Esophagus muscularis mucosa (tissue), 4 donors: ENCODE data around the gene ATF7. TPM values are rescaled to one million over a fixed set of nuclear protein-coding genes. Genes with fewer than 3 reads are reported as not detected.

ENCODE experiments used
- DNase-seq: peaks from one replicate; pipeline ENCODE4 v3.0.0-alpha.2; 2017; ENCODE audit errors: extremely low spot score
- H3K27ac ChIP-seq, 4 donors: fragments of 200-600 bp; sonication (generic); replicated peaks in 1 of 4; 1 replicate in 3 of 4; 2 replicates in 1 of 4; pipeline ENCODE4 v1.5.1; 2016 to 2019; ENCODE audit warnings: mild to moderate bottlenecking in 1 of 4
- H3K27me3 ChIP-seq, 4 donors: fragments of 200-600 bp; sonication (generic); one replicate each; pipeline versions ENCODE4 v1.5.1 to v1.6.0; 2016 to 2019
- H3K36me3 ChIP-seq, 4 donors: fragments of 200-600 bp; sonication (generic); one replicate each; pipeline ENCODE4 v1.5.1; 2016 to 2019
- H3K4me1 ChIP-seq, 4 donors: fragments of 200-600 bp; sonication (generic); one replicate each; pipeline ENCODE4 v1.5.1; 2016 to 2019
- H3K4me3 ChIP-seq, 4 donors: fragments of 200-600 bp; sonication (generic); 1 replicate in 2 of 4; 2 replicates in 2 of 4; pipeline ENCODE4 v1.5.1; 2016 to 2019; ENCODE audit warnings: mild to moderate bottlenecking in 4 of 4, moderate library complexity in 1 of 4
- H3K9me3 ChIP-seq, 4 donors: fragments of 200-600 bp; sonication (generic); 1 replicate in 3 of 4; 2 replicates in 1 of 4; pipeline ENCODE4 v1.5.1; 2016 to 2019
- EP300 ChIP-seq: sonication (generic); formaldehyde crosslinking; IDR thresholded peaks from one replicate; pipeline ENCODE4 v1.6.1; 2017; ENCODE audit warnings: antibody characterized with exemption
- POLR2A ChIP-seq: fragments of 450-650 bp; IDR thresholded peaks from one replicate; pipeline ENCODE4 v1.6.1; 2017; ENCODE audit warnings: antibody characterized with exemption, moderate library complexity, mild to moderate bottlenecking, low read depth
- POLR2AphosphoS5 ChIP-seq, 2 donors: sonication (generic); formaldehyde crosslinking; IDR thresholded peaks; one replicate each; pipeline ENCODE4 v1.6.1; 2017; ENCODE audit warnings: antibody characterized with exemption in 2 of 2
- WGBS: methylation state at CpG from one replicate; pipeline ENCODE4 v1.1.5; 2018; 5-methylcytosine and 5-hydroxymethylcytosine counted together
- intact Hi-C: fragments of 100-400 bp; cut with DNase I; formaldehyde crosslinking; loops from one replicate; pipeline ENCODE4 v1.15.1; 2023
- total RNA-seq, 4 donors: library from RNA; depleted of rRNA; stranded (reverse); fragments of >200 nt; gene quantifications; one replicate each; pipeline versions ENCODE4 v1.1.0 to v1.2.1, GENCODE V29; 2016
- TF ChIP-seq, protein P1 (sequence below), 3 experiments: fragments of 200-600 bp in 2 of 3; fragments of 450-650 bp in 1 of 3; sonication (generic) in 2 of 3; IDR thresholded peaks; one replicate each; pipeline ENCODE4 v1.5.1; 2017 to 2019; ENCODE audit warnings: antibody characterized with exemption in 3 of 3, mild to moderate bottlenecking in 2 of 3, moderate library complexity in 1 of 3

The ATF7 gene
- total RNA-seq, 4 donors from 2014 or later = 23.5 to 43.6 (median 37.1) TPM

DNA sequence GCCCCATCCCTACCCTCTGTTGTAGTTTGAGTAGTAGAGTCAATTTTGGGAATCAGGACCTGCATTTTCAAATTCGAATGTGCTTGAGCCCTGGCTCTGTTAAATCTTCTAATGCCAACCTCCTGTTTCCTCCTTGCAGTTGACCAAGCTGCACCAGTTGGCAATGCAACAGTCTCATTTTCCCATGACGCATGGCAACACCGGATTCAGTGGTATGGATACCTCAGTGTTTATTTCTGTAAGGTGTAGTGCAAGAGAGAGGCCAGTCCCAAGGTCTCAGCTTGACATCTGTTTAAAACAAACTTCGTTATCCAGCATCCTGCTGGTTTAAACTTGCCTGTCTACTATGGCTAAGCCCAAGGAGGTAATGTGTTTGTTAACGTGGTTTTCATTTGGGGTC, 159.1 kb downstream of the ATF7 start:
- H3K4me1 ChIP-seq = peaks cover 30 to 80% (median 56%) of the 10 kb centered on the region in 4 donors
- H3K4me3 ChIP-seq = no peak overlapping the region
- TF ChIP-seq POLR2AphosphoS5 (IDR thresholded peaks at IDR 0.05) (no peak), POLR2A (no peak), EP300 (no peak)
- TF ChIP-seq, protein P1, sequence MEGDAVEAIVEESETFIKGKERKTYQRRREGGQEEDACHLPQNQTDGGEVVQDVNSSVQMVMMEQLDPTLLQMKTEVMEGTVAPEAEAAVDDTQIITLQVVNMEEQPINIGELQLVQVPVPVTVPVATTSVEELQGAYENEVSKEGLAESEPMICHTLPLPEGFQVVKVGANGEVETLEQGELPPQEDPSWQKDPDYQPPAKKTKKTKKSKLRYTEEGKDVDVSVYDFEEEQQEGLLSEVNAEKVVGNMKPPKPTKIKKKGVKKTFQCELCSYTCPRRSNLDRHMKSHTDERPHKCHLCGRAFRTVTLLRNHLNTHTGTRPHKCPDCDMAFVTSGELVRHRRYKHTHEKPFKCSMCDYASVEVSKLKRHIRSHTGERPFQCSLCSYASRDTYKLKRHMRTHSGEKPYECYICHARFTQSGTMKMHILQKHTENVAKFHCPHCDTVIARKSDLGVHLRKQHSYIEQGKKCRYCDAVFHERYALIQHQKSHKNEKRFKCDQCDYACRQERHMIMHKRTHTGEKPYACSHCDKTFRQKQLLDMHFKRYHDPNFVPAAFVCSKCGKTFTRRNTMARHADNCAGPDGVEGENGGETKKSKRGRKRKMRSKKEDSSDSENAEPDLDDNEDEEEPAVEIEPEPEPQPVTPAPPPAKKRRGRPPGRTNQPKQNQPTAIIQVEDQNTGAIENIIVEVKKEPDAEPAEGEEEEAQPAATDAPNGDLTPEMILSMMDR (IDR thresholded peaks at IDR 0.05) = no peak
- intact Hi-C loops = no loop called here
- DNase-seq = no peak
- no peaks in the 10 kb centered on the region for H3K9me3 ChIP-seq
- 52% methylated on average over 5 of the region's 5 CpGs for WGBS
- no peaks in the 10 kb centered on the region for H3K27me3 ChIP-seq
- H3K27ac ChIP-seq = peak overlapping the region in 1 of 4 donors; percentile 10
- peaks cover 94 to 100% (median 100%) of the 10 kb centered on the region in 4 donors for H3K36me3 ChIP-seq

DNA sequence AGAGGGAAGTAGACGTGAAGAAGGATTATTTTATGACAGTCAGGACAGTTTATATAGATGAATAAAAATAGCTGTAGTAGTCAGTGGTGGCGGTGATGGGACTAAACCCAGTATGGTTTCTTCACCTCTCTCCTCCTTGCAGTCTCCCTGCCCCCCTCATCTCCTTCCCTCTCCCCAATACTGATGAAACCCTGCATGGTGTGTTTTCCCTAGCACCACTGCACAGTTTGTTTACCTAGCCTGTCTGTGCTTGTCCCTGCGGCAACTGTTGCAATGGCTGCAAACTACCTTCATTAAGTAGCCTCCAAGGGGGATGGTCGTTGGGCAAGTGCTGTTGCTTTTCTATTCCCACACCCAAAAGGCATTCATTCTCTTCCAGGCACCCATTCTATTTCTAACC, 159.5 kb downstream of the ATF7 start:
- no peaks in the 10 kb centered on the region for H3K27me3 ChIP-seq
- WGBS = 37% methylated on average over 4 of the region's 4 CpGs
- peaks cover 98 to 100% (median 100%) of the 10 kb centered on the region in 4 donors for H3K36me3 ChIP-seq
- H3K4me3 ChIP-seq = no peak overlapping the region
- DNase-seq = no peak
- intact Hi-C loops = no loop called here
- H3K9me3 ChIP-seq = no peaks in the 10 kb centered on the region
- H3K27ac ChIP-seq = peak overlapping the region in 2 of 4 donors; percentile 10 to 36
- peaks cover 29 to 80% (median 57%) of the 10 kb centered on the region in 4 donors for H3K4me1 ChIP-seq
- TF ChIP-seq, protein P1 (IDR thresholded peaks at IDR 0.05) = no peak
- no peak for TF ChIP-seq EP300
- TF ChIP-seq POLR2A = no peak
- no peak for TF ChIP-seq POLR2AphosphoS5 (IDR thresholded peaks at IDR 0.05)

DNA sequence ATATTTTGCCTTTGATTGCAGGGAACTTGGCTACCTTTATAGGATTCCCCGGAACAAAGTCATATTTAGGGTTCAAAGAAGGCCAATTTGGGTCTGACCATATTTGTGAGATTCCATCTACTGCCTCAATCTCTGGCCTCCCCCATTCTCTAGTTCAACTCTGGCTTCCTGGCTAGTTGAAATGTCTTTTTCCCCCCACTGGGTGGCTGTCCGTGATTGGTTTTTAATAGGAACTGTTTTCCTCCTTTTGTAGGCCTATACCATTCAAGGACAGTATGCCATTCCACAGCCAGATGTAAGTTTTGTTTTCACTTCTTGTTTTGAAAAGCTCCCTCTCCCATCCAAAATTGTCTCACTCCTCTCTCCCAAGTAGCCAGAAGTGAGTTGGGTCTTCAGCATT, 160.5 kb downstream of the ATF7 start:
- TF ChIP-seq POLR2A (no peak), EP300 (no peak), POLR2AphosphoS5 (IDR thresholded peaks at IDR 0.05) (no peak)
- TF ChIP-seq, protein P1 (IDR thresholded peaks at IDR 0.05) = no peak
- no peaks in the 10 kb centered on the region for H3K9me3 ChIP-seq
- WGBS = 41% methylated on average over 2 of the region's 2 CpGs
- peaks cover 96 to 100% (median 100%) of the 10 kb centered on the region in 4 donors for H3K36me3 ChIP-seq
- H3K4me3 ChIP-seq = no peak overlapping the region
- H3K27me3 ChIP-seq = no peaks in the 10 kb centered on the region
- intact Hi-C loops = no loop called here
- peaks cover 39 to 82% (median 61%) of the 10 kb centered on the region in 4 donors for H3K4me1 ChIP-seq
- no peak for DNase-seq
- peak overlapping the region in 3 of 4 donors; percentile 17 to 39 (median 36) for H3K27ac ChIP-seq

DNA sequence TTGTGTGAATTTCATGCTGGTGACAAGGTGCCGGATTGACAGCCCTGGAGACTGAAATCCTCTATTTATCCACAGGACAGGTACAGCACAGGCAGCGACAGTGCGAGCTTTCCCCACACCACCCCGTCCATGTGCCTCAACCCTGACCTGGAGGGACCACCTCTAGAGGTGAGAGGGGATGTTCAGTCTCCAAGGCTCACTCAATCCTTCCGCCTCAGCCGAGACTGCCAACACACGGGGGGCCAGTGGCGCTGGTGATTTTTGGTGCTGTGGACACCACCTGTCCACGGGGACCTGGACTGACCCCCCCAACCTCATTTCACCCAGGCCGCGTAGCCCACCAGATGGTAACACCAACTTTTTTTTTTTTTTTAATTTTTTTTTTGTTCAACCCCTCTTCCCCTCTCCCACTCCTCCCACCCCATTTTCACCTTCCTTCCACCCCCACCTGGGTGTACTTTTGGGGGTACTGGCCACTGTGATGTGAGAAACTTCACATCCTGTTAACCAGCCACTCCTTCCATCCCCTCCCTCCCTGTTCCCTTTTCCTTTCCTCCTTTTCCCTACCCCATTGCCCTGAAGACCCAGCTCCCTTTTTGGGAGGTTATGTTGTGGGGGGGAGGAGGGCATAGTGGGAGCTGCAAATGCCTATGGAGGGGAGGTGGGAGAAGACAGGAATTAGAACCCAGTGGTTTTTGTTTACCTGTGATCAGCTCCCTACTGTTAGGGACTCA, 161.3 kb downstream of the ATF7 start:
- no peak for DNase-seq
- Histone ChIP-seq H3K36me3 (peaks cover 95 to 100% (median 100%) of the 10 kb centered on the region in 4 donors), H3K27ac (peak overlapping the region; percentile 8 to 39 (median 26)), H3K9me3 (no peaks in the 10 kb centered on the region), H3K4me1 (peaks cover 47 to 84% (median 65%) of the 10 kb centered on the region in 4 donors), H3K27me3 (no peaks in the 10 kb centered on the region), H3K4me3 (no peak overlapping the region)
- TF ChIP-seq, protein P1 (IDR thresholded peaks at IDR 0.05) = no peak
- TF ChIP-seq POLR2A (no peak), POLR2AphosphoS5 (IDR thresholded peaks at IDR 0.05) (no peak), EP300 (no peak)
- intact Hi-C loops = no loop called here
- WGBS = 85% methylated on average over 11 of the region's 11 CpGs
